Measurements from ENCODE around the gene TRIM42.

TRIM42 gene

DNA sequence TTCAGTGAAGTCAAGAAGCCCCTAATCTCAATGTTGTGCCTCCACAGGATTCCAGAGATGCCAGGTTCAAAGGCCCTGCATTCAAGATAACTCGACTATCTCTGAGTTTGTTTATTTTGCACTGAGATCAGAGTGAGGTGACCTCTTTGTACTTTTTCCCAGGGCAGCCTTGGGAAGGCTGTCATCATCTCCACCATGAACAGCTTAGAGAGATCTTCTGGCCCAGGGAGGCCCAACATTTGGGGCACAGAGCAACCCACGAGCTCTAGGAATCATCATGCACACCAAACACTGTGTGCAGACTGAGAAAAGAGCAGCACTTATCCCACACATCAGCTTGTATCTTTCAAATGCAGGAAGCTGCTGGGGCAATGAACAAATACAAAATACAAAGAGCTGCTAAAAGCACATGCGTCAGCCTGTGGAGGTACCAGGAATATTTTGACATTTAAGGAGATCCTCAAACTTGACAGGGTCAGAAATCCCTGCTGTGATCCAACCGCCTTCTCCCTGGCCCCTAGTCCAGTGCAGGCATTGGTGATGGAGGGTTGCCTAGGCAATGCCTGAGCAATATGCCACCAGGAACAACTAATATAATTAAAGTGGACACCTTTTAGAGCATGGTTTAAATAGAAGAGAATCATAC lies 33.6 kb downstream of the TRIM42 start:
- no peak for DNase-seq

GRCh38 chr3:140712301-140712700 lies 34.4 kb downstream of the TRIM42 start:
- no peak for DNase-seq

DNA sequence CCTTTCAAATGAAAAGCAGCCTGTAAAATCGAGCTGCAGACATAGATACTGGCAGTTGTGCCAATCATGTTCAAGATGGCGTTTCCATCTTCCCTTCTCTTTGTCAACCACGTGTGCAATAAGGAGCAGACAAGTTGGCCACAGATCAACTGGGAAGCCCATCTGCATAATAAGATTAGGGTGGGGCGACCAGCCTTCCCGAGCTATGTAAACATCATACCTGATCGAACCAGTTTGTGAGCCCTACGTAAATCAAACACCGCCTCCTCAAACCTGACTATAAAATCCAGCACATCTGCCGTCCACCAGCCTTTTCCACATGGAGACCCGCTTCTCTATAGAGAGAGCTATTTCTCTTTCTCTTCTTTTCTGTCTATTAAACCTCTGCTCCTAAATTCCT lies 37.2 kb downstream of the TRIM42 start:
- no peak for DNase-seq

GRCh38 chr3:140717921-140718320 lies 40.1 kb downstream of the TRIM42 start:
- no peak for DNase-seq

- DNase-seq = no peak
Measured at GRCh38 chr3:140719841-140720614, 42.2 kb downstream of the TRIM42 start.

DNA sequence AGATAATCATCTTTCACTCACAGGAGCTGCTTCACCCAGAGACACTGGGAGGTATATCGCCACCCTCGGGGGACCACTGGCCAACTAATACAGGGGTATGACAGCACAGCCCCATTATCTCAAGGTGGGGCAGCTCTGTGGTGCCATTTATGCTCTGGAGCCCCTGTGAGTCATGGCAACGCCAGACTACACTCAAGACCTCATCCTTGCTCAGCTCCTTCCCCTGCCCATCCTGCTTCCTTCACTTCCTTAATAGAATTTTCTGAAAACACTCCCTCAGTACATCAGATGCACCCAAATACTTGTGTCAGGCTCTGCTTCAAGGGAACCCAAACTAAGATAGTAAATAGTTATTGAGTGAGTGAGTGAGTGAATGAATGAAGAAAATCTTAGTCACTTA lies 45.7 kb downstream of the TRIM42 start:
- DNase-seq = no peak

GRCh38 chr3:140724856-140725812 lies 47.3 kb downstream of the TRIM42 start:
- DNase-seq = no peak

DNA sequence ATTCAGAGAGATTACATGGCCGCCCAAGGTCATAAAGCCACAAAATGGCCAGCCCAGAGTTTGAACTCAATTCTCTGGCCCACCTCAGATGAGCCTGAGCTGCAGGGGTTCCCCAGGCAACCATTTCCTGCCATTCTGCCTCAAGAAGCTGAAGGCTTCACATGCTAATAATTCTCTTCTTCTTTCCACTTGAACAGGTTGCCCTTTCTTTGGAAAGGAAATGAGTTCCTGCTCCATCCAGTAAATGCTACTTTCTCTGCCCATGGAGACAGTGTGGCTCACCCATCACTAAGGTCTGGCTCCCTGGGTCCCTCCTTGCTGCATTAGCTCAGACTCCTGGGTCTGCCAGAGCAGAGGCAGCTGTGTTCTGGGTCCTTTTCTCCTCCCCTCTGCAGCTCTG lies 48.2 kb downstream of the TRIM42 start:
- no peak for DNase-seq

DNA sequence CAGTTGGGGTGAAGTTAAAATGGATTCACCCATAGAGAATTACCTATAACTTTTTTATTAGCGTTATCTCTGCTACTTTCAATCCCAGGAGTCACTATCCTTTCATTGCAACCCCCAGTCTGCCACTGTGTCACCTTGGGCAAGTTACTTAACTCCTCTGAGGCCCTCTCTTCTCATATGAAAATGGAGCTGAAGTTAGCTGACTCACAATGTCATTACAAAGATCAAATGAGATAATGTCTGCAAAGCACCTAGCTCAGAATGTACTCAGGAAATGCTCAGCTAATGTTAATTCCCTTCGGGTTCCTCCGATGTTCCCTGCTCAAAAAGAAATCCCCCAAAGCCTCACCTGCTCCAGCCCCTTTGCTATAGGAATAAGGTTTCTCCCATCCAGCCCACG lies 50.0 kb downstream of the TRIM42 start:
- no peak for DNase-seq

- no peak for DNase-seq
Measured at GRCh38 chr3:140731440-140732119, 53.7 kb downstream of the TRIM42 start.

GRCh38 chr3:140733623-140734022 lies 55.8 kb downstream of the TRIM42 start:
- DNase-seq = no peak

DNA sequence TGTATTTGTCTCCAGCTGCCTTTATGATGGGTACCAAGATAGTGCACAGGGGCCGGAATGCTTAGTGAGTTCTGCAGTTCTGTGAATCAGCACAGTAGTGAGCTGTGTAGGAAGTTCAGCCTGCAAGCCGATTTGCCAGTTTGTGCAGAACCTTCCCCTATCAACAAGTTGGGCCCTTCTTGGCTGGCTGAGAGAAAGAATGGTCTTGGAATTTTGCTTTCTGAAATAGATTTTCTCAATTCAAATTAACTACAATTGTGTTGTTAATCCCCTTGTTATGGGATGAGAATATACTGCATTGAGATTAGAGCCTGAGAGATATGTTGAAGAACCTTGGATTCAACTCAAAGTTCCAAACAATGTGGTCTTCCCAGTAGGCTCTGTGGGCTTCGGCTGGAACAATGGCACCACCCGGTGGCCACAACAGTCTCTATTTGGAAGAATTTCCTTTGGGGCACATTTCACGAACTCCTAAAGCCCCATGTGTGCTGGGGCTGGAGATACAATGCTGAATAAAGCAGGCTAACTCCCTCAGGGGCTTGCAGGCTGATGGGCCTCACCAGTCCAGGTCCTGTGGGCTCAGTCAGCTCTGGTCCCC lies 59.1 kb downstream of the TRIM42 start:
- peak; percentile 56 for DNase-seq

GRCh38 chr3:140742116-140742515 lies 64.3 kb downstream of the TRIM42 start:
- no peak for DNase-seq

DNA sequence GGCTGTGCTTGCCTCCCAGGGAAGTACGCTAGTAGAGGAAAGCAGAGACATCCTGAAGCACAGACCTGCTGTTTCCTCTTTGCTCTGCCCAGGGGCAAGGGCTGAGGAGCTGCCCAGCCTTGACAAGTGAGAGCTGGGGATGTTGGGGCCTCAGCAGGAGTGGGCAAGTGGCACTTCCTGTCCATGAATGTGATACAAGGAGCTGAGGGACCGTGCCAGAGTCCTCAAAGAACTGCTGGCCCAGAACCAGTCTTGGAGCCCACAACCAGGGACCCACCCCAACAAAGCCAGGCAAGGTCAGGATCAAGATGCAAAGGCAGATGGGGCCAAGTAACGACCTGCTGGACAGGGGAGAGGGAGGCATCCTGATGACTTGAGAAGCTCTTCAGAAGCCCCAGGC lies 70.3 kb downstream of the TRIM42 start:
- DNase-seq = no peak

- no peak for DNase-seq
Measured at GRCh38 chr3:140748903-140749302, 71.0 kb downstream of the TRIM42 start.
